HG02943 (cell line): ENCODE data around the gene PARD3.
"Not testable (repeated sequence)": the region's sequence is repeated elsewhere in the genome, so short reads cannot be mapped to it uniquely, and the experiment has no call there.

Source experiments
- ATAC-seq: cut with Tn5 transposase; IDR thresholded peaks from one replicate; pipeline ENCODE4 v1.9.1; 2021; ENCODE audit warnings: mild to moderate bottlenecking, low read depth, moderate library complexity; ENCODE audit not compliant: unreplicated experiment

The PARD3 gene

DNA sequence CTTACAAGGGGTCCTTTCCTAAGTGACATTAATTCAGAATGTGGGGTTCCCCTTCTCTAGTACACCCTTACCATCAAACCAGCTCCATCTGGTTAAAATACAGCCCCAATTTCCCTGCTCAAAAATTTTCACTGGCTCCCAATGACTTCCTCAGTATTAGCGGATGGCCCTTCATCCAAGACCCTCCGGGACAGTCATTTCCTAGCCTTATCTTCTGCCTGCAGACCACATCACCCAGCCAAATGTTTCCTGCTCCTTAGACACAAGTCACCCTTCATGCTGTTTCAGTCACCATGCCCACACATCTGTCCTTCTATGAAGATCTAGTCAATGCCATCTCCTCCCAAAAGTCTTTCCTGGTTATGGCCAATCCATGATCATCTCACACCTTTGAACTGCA is 45.2 kb downstream of the PARD3 start:
- no peak for ATAC-seq

DNA sequence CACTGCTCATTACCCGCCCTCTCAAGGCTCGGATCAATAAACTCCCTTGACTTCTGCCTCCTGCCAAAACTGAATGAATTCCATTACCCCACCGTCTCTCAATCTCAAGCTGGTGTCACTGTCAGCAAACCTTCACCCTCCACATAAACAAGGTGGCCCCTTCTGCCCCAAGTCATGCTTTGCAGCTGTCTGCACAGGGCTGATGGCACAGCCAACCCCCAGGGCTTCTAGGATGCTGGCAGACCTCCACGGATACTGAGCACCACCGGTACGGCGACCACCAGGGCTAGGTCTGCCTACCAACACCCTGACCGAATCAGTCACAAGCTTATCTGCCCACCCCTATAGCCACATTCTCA is 46.1 kb downstream of the PARD3 start:
- no peak for ATAC-seq

DNA sequence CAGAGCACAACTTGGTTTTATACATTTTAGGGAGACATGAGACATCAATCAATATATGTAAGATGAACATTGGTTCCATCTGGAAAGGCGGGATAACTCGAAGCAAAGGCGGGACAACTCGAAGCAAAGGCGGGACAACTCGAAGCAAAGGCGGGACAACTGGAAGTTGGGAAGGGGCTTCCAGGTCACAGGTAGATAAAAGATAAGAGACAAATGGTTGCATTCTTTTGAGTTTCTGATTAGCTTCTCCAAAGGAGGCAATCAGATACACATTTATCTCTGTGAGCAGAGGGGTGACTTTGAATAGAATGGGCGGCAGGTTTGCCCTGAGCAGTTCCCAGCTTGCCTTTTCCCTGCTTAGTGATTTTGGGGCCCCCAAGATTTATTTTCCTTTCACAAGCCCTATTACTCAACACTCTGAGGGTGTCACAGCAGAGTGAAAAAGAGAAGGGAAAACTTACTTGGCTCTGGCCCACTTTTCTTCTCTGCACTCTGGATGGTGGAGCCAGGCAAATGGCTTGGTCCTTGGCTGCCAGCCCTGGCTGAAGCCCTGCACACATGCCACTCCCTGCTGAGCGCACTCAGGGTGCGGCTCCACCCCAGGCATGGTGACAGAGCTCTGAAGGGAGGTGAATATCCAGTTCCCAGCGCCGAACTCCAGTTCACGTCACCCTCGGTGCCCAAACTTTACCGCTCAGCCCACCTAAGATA is 46.7 kb downstream of the PARD3 start:
- no peak for ATAC-seq

DNA sequence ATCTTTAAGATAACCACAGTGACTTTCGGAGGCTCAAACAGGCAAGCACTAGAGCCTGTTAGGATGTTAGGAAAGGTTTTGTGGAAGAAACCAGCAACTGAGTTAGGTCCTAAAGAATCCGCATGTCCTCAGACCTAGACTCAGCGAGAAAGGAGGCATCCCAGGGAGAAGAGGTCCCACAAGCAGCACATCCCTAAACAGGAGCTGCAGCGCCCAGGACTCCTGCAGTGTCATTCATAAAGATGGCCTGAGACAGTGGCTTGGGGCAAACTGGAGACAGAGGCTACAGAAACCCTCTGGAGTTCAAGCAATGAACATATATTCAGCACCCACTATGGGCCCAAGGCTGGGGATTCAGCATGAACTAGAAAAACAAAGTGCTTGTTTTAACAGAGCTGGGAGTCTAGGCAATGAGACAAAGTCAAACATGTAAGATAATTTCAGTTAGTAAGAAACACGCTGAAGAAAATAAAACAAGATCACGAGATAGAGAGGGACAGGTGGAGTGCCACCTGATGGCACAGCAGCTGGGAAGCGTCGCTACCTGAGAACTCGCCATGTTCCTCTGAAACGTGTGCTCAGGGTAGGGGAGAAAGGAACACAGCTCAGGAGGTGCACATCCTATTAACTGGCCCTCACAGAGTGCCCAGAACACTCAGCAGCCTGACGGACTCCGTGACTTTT is 48.1 kb downstream of the PARD3 start:
- no peak for ATAC-seq

DNA sequence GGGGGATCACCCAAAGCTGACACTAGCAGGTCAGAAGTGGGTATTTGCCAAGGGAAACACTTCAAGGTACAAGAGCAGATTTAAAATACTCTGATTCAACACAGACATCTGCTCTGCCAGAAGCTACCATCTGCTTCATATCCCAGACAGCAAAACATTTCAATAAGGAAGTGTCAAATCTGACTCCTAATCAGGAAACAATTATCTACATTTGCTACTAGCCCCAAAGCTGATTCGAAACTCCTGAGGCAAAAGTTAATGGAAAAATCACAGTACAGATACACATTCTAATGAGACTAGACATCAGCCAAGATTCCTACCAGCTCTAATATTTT is 48.9 kb downstream of the PARD3 start:
- no peak for ATAC-seq

DNA sequence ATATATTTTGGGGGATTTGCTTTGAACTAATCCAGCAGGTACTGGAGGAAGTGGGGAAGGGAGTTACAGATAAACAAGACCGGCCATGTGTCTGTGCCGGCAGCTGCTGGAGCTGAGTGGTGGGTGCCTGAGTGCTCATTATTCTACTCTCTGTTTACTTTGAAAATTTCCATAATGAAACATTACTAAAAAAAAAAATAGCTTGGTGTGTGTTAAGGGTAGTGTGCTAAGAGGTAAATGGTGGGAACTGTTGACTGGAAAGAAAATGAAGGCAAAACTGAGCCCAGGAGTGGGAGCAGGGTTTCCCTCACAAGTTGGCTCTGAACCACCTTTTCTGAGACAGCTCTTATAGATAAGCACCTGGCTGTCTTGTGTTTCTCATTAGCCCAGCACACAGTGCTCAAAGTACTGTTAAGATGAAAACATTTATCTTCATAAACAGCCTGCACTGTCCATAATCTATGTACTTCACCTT is 50.6 kb downstream of the PARD3 start:
- no peak for ATAC-seq

DNA sequence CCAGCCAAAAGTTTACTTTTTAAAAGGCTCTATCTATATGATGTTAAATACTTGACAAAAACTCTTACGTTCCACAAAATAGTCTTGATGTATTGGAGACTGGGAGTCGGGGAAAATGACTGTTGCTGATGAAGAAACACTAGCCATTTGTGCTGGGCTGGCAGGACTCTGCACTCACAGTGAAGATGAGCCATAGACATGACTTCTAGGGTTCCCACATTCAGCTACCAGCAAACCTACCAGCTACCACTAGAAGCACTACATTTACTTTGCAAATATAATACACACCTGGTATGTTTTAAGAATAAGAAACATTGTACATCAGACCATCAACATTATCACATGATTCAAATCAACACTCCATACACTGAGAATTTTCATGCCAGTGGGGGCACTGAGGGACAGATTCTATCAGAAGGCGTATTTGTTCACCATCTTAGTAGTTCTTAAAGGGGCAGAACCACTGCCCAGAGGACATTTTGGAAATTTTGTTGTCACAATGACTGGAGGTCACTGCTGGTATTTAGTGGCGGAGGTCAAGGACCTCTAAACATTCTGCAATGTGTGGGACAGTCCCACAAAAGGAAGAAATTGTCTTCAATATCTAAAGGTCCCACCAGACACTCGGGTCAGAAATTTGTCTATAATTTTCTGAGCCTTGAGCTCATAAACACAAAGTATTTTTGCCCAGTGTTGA is 52.3 kb downstream of the PARD3 start:
- ATAC-seq: no peak

DNA sequence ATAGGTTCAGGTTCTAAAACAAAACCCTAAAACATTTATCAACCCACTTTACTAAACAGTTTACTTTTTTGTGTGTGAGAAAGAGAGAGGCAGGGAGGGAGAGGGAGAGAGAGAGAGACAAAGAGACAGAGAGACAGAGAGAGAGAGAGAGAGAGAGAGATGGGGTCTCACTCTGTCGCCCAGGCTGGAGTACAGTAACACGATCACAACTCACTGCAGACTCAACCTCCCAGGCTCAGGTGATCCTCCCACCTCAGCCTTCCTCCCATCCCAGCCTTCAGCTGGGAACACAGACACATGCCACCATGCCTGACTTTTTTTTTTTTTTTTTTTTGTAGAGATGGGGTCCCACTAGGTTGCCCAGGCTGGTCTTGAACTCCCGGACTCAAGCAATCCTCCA is 52.9 kb downstream of the PARD3 start:
- ATAC-seq: no peak

DNA sequence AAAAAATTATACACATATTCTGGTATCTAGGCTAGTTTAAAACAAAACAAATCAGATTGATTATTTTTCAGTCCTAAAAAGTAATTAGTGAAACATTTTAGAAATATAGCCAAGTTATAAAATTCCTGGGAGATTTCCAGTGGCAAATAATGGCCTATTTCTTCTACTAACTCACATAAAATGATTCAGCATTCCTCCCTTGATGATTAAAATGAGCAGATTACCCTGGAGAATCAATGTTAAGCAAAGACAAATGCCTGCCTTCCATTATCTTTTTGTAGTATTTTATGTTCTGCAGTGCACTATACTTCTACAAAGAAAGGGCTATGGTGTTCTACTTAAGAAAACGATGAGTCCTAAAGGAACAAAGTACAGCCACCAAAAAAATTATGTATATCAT is 53.6 kb downstream of the PARD3 start:
- no peak for ATAC-seq

DNA sequence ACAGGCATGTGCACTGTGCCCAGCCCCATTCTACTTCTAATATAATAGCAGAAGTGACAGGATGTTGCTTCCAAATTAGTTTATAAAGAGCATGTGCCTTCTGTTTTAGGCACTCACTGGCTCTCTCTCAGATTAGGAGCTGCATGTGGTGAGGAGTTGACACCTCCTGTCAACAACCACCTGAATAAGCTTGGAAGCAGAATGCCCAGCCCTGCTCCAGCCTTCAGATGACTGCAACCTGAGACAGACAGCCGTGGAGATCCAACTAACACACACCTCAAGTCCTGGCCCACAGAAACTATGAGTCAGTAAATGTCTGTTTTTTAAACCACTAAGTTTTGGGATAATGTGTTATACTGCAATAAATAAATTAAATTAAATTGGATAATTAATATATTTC is 54.5 kb downstream of the PARD3 start:
- no peak for ATAC-seq

DNA sequence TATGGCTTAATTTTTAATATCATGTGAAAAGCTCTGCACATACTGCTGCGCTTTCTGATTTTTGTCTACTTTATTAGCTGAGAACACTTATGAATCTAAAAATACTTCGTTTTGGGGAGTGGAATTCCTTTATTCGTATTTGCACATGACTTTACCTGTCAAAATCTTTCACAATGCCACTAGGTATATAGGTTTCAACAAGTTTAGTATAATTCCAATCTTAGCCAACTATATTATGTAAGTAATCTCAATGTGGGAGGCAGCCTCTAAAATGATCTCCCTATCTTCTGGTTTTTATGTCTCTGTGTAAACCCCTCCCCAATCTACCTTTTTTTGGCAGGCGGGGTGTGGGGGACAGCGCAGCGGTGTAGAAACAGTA is 55.3 kb downstream of the PARD3 start:
- no peak for ATAC-seq

DNA sequence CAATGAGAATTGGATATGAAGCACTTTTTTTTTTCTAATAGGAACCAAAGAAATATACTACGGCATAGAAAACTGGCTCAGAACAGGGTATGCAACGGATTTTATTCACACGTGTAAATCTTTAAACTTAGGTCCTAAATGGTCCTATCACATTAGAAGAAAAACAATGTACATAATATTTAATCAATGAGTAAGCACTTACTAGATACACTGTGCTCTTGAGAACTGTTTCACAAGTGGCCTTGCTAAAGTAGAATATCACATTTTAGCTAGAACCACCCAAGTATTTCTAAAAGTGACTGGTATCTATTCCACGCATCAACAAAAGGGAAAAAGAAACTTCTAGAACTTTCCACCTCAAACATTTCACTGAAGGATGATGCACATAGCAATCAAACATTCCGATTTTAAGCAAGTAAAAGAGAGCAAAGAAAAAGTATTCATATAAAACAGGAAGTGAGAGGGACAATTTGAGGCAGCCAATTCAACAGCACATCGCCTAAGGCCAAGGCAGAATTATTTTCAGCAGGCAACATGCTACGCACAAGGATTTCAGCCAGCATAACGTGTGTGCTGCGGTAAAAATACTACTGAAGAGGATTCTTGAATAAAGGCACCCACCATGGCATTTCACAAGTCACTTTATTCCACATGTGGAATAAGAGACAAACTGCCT is 55.8 kb downstream of the PARD3 start:
- ATAC-seq: no peak

DNA sequence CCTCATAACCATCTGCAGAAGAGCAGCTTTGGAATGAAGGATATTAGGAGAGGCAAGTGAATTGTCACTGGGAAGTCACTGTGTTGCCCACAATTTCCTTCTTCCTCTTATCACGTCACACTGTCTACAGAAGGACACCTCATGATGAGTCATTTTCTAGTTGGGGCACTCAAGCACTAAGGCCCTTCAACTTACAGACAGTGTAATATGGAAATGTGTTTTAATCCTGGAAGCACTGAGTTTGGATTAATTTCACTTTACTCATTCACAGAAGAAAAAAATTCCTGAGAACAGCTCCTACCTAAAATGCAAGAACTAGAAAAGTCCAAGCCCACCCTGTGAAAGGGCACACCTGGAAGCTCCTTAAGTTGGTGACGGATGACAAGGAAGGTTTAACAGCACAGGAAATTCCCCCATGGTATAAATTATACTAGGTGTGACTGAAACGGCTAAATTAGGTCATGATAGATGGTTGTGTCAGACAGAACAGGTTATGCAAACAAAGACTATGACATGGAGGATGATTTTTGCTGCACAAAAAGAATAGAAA is 56.6 kb downstream of the PARD3 start:
- ATAC-seq: no peak

DNA sequence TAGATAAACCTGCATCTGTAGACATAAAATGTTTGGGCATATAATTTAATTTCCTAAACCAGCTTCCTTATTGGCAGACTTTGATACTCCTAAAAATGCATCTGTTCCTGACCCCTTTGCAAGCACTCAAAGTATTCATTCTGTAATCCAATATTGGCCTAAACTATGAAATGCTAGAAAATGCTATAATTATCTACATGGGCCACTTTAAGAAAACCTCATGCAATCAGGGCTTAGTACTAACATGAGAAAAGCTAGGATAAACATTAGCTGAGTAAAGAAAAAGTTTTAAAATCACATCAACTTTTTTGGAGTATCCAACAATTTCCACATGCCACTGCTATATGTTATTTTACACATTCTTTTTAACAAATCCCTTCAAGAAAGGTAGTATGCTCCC is 57.2 kb downstream of the PARD3 start:
- no peak for ATAC-seq

DNA sequence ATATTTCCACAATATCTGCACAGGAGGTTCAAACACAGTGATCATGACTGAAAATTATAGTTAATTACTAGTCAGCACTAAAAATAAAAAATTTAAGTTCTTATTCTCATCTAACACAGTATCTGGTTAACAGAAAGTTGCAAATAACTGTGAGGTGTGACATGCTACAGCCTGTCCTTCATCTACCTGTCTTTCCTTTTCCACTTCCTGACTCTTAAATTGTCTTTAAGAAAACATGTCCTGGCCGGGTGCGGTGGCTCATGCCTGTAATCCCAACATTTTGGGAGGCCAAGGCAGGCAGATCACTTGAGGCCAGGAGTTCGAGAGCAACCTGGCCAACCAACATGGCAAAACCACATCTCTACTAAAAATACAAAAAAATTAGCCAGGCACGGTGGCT is 57.9 kb downstream of the PARD3 start:
- not testable (repeated sequence) for ATAC-seq

DNA sequence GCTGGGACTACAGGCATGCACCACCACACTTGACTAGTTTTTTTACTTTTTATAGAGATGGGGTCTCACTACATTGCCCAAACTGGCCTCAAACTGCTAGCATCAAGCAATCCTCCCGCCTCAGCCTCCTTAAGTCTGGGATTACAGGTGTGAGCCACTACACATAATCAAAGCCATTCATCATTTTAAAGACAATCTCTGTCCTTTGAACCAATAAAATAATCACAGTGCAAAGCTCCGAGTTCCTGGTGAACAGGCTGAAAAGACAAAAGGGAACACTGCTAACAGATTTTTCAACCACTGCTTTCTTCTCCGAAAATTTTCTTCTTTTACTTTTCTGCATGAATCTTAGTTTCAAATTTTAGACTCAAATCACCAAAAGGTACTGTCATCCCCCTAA is 58.5 kb downstream of the PARD3 start:
- ATAC-seq: no peak

DNA sequence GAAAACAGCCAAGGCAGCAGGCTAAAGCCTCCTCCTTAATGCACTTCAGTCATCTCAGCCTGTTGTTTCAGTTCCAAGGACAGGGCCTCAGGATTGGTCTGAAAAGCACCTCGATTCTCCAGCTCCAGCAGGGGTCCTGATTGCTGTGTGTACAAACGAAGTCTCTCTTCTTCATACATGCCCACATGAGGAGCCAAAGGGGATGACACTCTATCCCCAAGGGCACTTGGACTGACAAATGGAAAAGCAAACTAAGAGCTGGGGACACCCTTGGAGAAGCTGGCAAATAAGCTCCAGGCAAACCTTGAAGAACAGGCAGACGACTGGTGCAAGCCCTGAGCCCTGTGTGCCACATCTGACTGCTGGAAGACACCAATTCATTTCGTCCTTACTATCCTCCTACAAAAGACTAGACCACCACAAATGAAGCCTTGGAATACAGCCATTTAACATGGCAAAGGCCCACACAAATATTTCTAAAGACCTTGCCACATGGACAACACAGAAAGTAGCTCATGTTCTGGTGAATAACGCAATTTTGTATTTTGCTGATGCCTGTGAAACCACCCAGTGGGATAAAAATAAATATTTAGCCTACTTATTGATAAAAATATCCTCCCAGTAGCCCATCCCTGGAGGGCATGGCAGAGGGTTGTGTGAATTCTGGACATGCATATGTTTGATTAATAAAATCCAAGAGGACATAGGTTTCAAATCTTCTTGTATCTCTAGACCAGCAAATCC is 61.9 kb downstream of the PARD3 start:
- no peak for ATAC-seq

DNA sequence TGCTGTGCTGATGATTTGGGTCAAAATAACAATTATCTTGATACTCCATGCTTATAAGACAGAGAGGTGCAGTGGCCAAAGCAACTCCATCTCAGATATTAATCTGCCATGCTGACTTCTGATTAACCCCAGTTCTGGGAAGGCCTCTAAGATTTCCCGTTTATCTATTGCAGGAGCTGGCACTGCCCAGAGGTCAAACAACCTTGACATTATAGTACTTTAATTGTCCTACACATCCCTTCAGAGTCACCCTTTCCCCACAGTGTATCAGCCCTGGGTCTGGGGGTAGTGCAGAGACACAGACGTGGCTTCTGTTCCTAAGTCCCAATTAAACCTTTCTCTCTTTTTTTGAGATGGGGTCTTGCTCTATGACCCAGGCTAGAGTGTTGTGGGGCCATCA is 63.8 kb downstream of the PARD3 start:
- ATAC-seq: no peak

DNA sequence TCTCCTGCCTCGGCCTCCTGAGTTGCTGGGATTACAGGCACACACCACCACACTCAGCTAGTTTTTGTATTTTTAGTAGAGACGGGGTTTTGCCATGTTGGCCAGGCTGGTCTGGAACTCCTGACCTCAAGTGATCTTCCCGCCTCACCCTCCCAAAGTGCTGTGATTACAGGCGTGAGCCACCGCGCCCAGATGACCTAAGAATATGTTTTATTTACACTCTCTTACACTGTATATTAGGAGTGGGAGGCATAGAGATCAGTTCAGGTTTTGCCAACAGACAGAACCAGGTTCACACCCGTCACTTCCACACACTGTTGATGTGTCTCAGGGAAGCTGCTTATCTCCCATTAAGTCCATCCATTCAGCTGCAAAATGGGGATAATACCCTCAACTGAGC is 64.3 kb downstream of the PARD3 start:
- ATAC-seq: not testable (repeated sequence)

DNA sequence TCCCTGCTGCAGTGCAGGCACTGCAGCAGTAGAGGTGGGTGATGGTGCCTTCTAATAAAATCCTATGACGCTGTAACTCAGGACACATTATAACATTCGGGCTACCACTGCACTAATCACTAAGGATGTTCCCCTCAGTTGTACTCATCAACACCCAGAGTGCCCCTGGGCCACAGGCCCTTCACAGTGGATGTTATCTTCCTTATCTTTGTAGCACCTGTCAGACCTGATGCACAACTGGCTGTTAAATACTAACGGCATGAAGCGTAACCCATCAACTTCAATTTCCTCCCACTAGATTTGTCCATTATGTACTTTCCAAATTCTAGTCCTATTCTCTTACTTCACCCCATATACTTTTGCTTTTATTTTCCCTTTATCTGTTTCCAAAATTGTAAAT is 66.3 kb downstream of the PARD3 start:
- no peak for ATAC-seq
